Measurements from ENCODE around the gene DLST.

DNA sequence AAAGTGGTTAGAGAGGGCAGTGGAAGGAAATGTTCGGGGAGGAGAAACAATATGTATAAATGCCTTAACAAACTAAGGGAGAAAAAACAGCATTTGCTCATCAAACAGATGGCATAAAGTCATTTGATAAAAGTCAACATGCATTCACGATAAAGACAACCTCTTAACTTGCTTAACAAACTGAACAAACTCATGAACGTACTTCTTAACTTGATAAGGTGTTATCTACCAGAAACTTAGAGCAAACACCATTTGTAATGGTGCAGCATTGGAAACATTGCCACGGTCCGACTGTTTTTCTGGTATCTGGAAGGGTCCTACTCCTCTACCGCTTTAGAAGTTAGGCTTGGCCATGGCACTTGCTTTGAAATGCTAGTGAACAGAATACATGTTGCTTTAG, 45.5 kb downstream of the DLST start:
- TF ChIP-seq, protein P1, sequence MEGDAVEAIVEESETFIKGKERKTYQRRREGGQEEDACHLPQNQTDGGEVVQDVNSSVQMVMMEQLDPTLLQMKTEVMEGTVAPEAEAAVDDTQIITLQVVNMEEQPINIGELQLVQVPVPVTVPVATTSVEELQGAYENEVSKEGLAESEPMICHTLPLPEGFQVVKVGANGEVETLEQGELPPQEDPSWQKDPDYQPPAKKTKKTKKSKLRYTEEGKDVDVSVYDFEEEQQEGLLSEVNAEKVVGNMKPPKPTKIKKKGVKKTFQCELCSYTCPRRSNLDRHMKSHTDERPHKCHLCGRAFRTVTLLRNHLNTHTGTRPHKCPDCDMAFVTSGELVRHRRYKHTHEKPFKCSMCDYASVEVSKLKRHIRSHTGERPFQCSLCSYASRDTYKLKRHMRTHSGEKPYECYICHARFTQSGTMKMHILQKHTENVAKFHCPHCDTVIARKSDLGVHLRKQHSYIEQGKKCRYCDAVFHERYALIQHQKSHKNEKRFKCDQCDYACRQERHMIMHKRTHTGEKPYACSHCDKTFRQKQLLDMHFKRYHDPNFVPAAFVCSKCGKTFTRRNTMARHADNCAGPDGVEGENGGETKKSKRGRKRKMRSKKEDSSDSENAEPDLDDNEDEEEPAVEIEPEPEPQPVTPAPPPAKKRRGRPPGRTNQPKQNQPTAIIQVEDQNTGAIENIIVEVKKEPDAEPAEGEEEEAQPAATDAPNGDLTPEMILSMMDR (IDR thresholded peaks at IDR 0.05; ENCODE audit: low read length): no peak
- no peak for TF ChIP-seq EZH2phosphoT487 (IDR thresholded peaks at IDR 0.05; ENCODE audit: low read length)
